BLaER1 (cell line): ENCODE measurements around the gene ETV3L.

ENCODE experiments used
- H3K27ac ChIP-seq: shearing (Covaris generic); formaldehyde crosslinking; 2 replicates; pipeline ENCODE4 v1.8.1; 2022
- H3K27me3 ChIP-seq: shearing (Covaris generic); formaldehyde crosslinking; 2 replicates; pipeline ENCODE4 v1.8.1; 2022
- H3K36me3 ChIP-seq: shearing (Covaris generic); formaldehyde crosslinking; 2 replicates; pipeline ENCODE4 v1.8.1; 2022
- H3K4me1 ChIP-seq: shearing (Covaris generic); formaldehyde crosslinking; 2 replicates; pipeline ENCODE4 v1.8.1; 2022
- H3K4me2 ChIP-seq: shearing (Covaris generic); formaldehyde crosslinking; 2 replicates; pipeline ENCODE4 v1.8.1; 2022
- H3K4me3 ChIP-seq: shearing (Covaris generic); formaldehyde crosslinking; 2 replicates; pipeline ENCODE4 v1.8.1; 2022
- H3K9ac ChIP-seq: shearing (Covaris generic); formaldehyde crosslinking; 2 replicates; pipeline ENCODE4 v1.8.1; 2022
- H3K9me3 ChIP-seq: shearing (Covaris generic); formaldehyde crosslinking; 2 replicates; pipeline ENCODE4 v1.8.1; 2022
- H4K20me1 ChIP-seq: shearing (Covaris generic); formaldehyde crosslinking; 2 replicates; pipeline ENCODE4 v1.8.1; 2022
- Cebpa-rat ChIP-seq: shearing (Covaris generic); IDR thresholded peaks from 2 replicates; pipeline ENCODE4 v1.8.1; 2022

Gene ETV3L

GRCh38 chr1:157096881-157097280, 2.7 kb downstream of the ETV3L start:
- no peaks in the 10 kb centered on the region for H3K9me3 ChIP-seq
- no peaks in the 10 kb centered on the region for H4K20me1 ChIP-seq
- H3K9ac ChIP-seq: no peak overlapping the region
- no peak for TF ChIP-seq Cebpa-rat
- H3K36me3 ChIP-seq: no peaks in the 10 kb centered on the region
- H3K4me1 ChIP-seq: peaks cover 12% of the 10 kb centered on the region
- H3K27ac ChIP-seq: no peak overlapping the region
- no peak overlapping the region for H3K4me3 ChIP-seq
- no peak overlapping the region for H3K4me2 ChIP-seq
- no peaks in the 10 kb centered on the region for H3K27me3 ChIP-seq

GRCh38 chr1:157095551-157095950, 4.1 kb downstream of the ETV3L start:
- Histone ChIP-seq H3K4me2 (no peak overlapping the region), H3K4me3 (no peak overlapping the region), H3K9ac (no peak overlapping the region), H3K27me3 (no peaks in the 10 kb centered on the region), H3K4me1 (peaks cover 16% of the 10 kb centered on the region), H3K36me3 (no peaks in the 10 kb centered on the region), H4K20me1 (no peaks in the 10 kb centered on the region), H3K9me3 (no peaks in the 10 kb centered on the region), H3K27ac (no peak overlapping the region)
- TF ChIP-seq Cebpa-rat: no peak

- H3K9ac ChIP-seq: no peak overlapping the region
- peaks cover 20% of the 10 kb centered on the region for H3K4me1 ChIP-seq
- H3K36me3 ChIP-seq: no peaks in the 10 kb centered on the region
- H3K4me2 ChIP-seq: no peak overlapping the region
- no peaks in the 10 kb centered on the region for H4K20me1 ChIP-seq
- H3K4me3 ChIP-seq: no peak overlapping the region
- H3K27me3 ChIP-seq: no peaks in the 10 kb centered on the region
- no peaks in the 10 kb centered on the region for H3K9me3 ChIP-seq
- no peak overlapping the region for H3K27ac ChIP-seq
- TF ChIP-seq Cebpa-rat: no peak
These were observed 4.5 kb downstream of the ETV3L start for GRCh38 chr1:157095091-157095490.

- Histone ChIP-seq H3K27ac (0 out of 2 replicates have a peak overlapping the region, but pooled peaks have one; percentile 9), H3K4me3 (no peak overlapping the region), H3K9ac (no peak overlapping the region), H3K27me3 (no peaks in the 10 kb centered on the region), H3K9me3 (no peaks in the 10 kb centered on the region), H4K20me1 (no peaks in the 10 kb centered on the region), H3K4me2 (no peak overlapping the region), H3K36me3 (no peaks in the 10 kb centered on the region), H3K4me1 (peaks cover 8% of the 10 kb centered on the region)
- TF ChIP-seq Cebpa-rat: no peak
These were observed 6.8 kb downstream of the ETV3L start for GRCh38 chr1:157092831-157093230.

- H3K9ac ChIP-seq: no peak overlapping the region
- H4K20me1 ChIP-seq: no peaks in the 10 kb centered on the region
- no peak overlapping the region for H3K4me3 ChIP-seq
- no peak for TF ChIP-seq Cebpa-rat
- no peaks in the 10 kb centered on the region for H3K27me3 ChIP-seq
- H3K4me1 ChIP-seq: peaks cover 8% of the 10 kb centered on the region
- H3K27ac ChIP-seq: no peak overlapping the region
- no peaks in the 10 kb centered on the region for H3K9me3 ChIP-seq
- H3K4me2 ChIP-seq: no peak overlapping the region
- H3K36me3 ChIP-seq: no peaks in the 10 kb centered on the region
These were observed 7.8 kb downstream of the ETV3L start for GRCh38 chr1:157091668-157092273.

GRCh38 chr1:157091186-157091585, 8.4 kb downstream of the ETV3L start:
- Histone ChIP-seq H3K36me3 (no peaks in the 10 kb centered on the region), H3K27me3 (no peaks in the 10 kb centered on the region), H3K4me3 (no peak overlapping the region), H3K9ac (no peak overlapping the region), H4K20me1 (no peaks in the 10 kb centered on the region), H3K9me3 (no peaks in the 10 kb centered on the region), H3K4me2 (no peak overlapping the region), H3K27ac (no peak overlapping the region), H3K4me1 (peaks cover 8% of the 10 kb centered on the region)
- TF ChIP-seq Cebpa-rat: no peak

- no peak overlapping the region for H3K4me3 ChIP-seq
- H3K4me2 ChIP-seq: peak overlapping the region; percentile 39; the same call in 1 of the 2 replicates
These were observed 8.8 kb downstream of the ETV3L start for GRCh38 chr1:157090771-157091170.

GRCh38 chr1:157090196-157090647, 9.4 kb downstream of the ETV3L start:
- H4K20me1 ChIP-seq: no peaks in the 10 kb centered on the region
- H3K4me3 ChIP-seq: no peak overlapping the region
- H3K4me2 ChIP-seq: peak overlapping the region; percentile 39; the same call in 1 of the 2 replicates

More at GRCh38 chr1:157090771-157091170, 8.8 kb downstream of the ETV3L start:
- Histone ChIP-seq H3K27me3 (no peaks in the 10 kb centered on the region), H4K20me1 (no peaks in the 10 kb centered on the region), H3K4me1 (peaks cover 8% of the 10 kb centered on the region), H3K27ac (no peak overlapping the region), H3K9ac (no peak overlapping the region), H3K36me3 (no peaks in the 10 kb centered on the region), H3K9me3 (no peaks in the 10 kb centered on the region)
- TF ChIP-seq Cebpa-rat: no peak

GRCh38 chr1:157089789-157090188, 9.8 kb downstream of the ETV3L start:
- Histone ChIP-seq H3K9ac (no peak overlapping the region), H3K4me3 (no peak overlapping the region), H3K27me3 (no peaks in the 10 kb centered on the region), H3K36me3 (no peaks in the 10 kb centered on the region), H3K27ac (no peak overlapping the region), H4K20me1 (no peaks in the 10 kb centered on the region), H3K4me2 (no peak overlapping the region), H3K9me3 (no peaks in the 10 kb centered on the region), H3K4me1 (peaks cover 8% of the 10 kb centered on the region)
- no peak for TF ChIP-seq Cebpa-rat

More at GRCh38 chr1:157090196-157090647, 9.4 kb downstream of the ETV3L start:
- H3K36me3 ChIP-seq: no peaks in the 10 kb centered on the region
- no peak for TF ChIP-seq Cebpa-rat
- no peaks in the 10 kb centered on the region for H3K27me3 ChIP-seq
- no peak overlapping the region for H3K27ac ChIP-seq
- H3K4me1 ChIP-seq: peaks cover 8% of the 10 kb centered on the region
- no peaks in the 10 kb centered on the region for H3K9me3 ChIP-seq
- no peak overlapping the region for H3K9ac ChIP-seq

- H3K9ac ChIP-seq: no peak overlapping the region
- H3K9me3 ChIP-seq: no peaks in the 10 kb centered on the region
- no peaks in the 10 kb centered on the region for H4K20me1 ChIP-seq
- H3K27ac ChIP-seq: no peak overlapping the region
- no peak overlapping the region for H3K4me2 ChIP-seq
- no peak for TF ChIP-seq Cebpa-rat
- H3K4me1 ChIP-seq: peaks cover 8% of the 10 kb centered on the region
- no peak overlapping the region for H3K4me3 ChIP-seq
- no peaks in the 10 kb centered on the region for H3K27me3 ChIP-seq
- H3K36me3 ChIP-seq: no peaks in the 10 kb centered on the region
These were observed 11.0 kb downstream of the ETV3L start for GRCh38 chr1:157088607-157089006.

GRCh38 chr1:157087030-157087429, 12.6 kb downstream of the ETV3L start:
- H3K4me1 ChIP-seq: peaks cover 8% of the 10 kb centered on the region
- no peaks in the 10 kb centered on the region for H3K36me3 ChIP-seq
- no peak overlapping the region for H3K4me2 ChIP-seq
- no peak overlapping the region for H3K9ac ChIP-seq
- H4K20me1 ChIP-seq: no peaks in the 10 kb centered on the region
- no peaks in the 10 kb centered on the region for H3K27me3 ChIP-seq
- no peak overlapping the region for H3K27ac ChIP-seq
- no peaks in the 10 kb centered on the region for H3K9me3 ChIP-seq
- no peak for TF ChIP-seq Cebpa-rat
- no peak overlapping the region for H3K4me3 ChIP-seq
